Neural crest cell (in vitro differentiated cells): ENCODE results near the gene NPIPB6. TPM values are rescaled to one million over a fixed set of nuclear protein-coding genes. Genes with fewer than 3 reads are reported as not detected.

Experiments
- DNase-seq: peaks from one replicate; pipeline ENCODE4 v3.0.0; 2021; ENCODE audit warnings: low read depth, mixed read lengths, low spot score
- H3K27ac Mint-ChIP-seq: one replicate; pipeline ENCODE4 v1.8.0; 2021; ENCODE audit warnings: mild to moderate bottlenecking, mixed read lengths; ENCODE audit not compliant: unreplicated experiment
- H3K27me3 Mint-ChIP-seq: 2 replicates; pipeline ENCODE4 v1.8.0; 2021; ENCODE audit warnings: low read depth, mild to moderate bottlenecking, mixed read lengths
- H3K36me3 Mint-ChIP-seq: 2 replicates; pipeline ENCODE4 v1.8.0; 2021; ENCODE audit warnings: low read depth, mild to moderate bottlenecking, mixed read lengths
- H3K4me1 Mint-ChIP-seq: 2 replicates; pipeline ENCODE4 v1.8.0; 2021; ENCODE audit warnings: mixed read lengths
- H3K4me3 Mint-ChIP-seq: one replicate; pipeline ENCODE4 v1.8.0; 2021; ENCODE audit warnings: mild to moderate bottlenecking, mixed read lengths
- H3K9me3 Mint-ChIP-seq: 2 replicates; pipeline ENCODE4 v1.8.0; 2021; ENCODE audit warnings: mixed read lengths
- CTCF ChIP-seq: fragments of 200-600 bp; sonication (generic); conservative IDR thresholded peaks from 2 replicates; pipeline ENCODE4 v1.5.0; 2021; ENCODE audit warnings: antibody characterized with exemption, mild to moderate bottlenecking
- total RNA-seq: library from RNA; stranded (reverse); gene quantifications from 2 replicates; pipeline ENCODE4 v1.2.1, GENCODE V29; 2021

NPIPB6 gene
- total RNA-seq, 1 donor from 2014 or later, result 3.2 TPM

GRCh38 chr16:28309811-28310311 lies 53.4 kb downstream of the NPIPB6 start:
- Mint-ChIP-seq H3K36me3 (peaks cover 12% of the 10 kb centered on the region), H3K9me3 (no peaks in the 10 kb centered on the region), H3K4me1 (no peaks in the 10 kb centered on the region), H3K4me3 (no peak overlapping the region), H3K27ac (no peak overlapping the region), H3K27me3 (no peaks in the 10 kb centered on the region)
- no peak for TF ChIP-seq CTCF
- no peak for DNase-seq

- H3K4me3 Mint-ChIP-seq, result no peak overlapping the region
- H3K4me1 Mint-ChIP-seq, result no peaks in the 10 kb centered on the region
- peak overlapping the region; percentile 60 for H3K27ac Mint-ChIP-seq
- H3K27me3 Mint-ChIP-seq, result no peaks in the 10 kb centered on the region
- peaks cover 12% of the 10 kb centered on the region for H3K36me3 Mint-ChIP-seq
- no peak for TF ChIP-seq CTCF
- no peaks in the 10 kb centered on the region for H3K9me3 Mint-ChIP-seq
- no peak for DNase-seq
Measured at GRCh38 chr16:28308794-28309584, 54.3 kb downstream of the NPIPB6 start.

GRCh38 chr16:28307936-28308335 lies 55.4 kb downstream of the NPIPB6 start:
- no peak for DNase-seq
- no peaks in the 10 kb centered on the region for H3K27me3 Mint-ChIP-seq
- peaks cover 12% of the 10 kb centered on the region for H3K36me3 Mint-ChIP-seq
- no peak overlapping the region for H3K27ac Mint-ChIP-seq
- no peaks in the 10 kb centered on the region for H3K4me1 Mint-ChIP-seq
- no peak for TF ChIP-seq CTCF
- no peaks in the 10 kb centered on the region for H3K9me3 Mint-ChIP-seq
- H3K4me3 Mint-ChIP-seq, result no peak overlapping the region

GRCh38 chr16:28304214-28304613 lies 59.1 kb downstream of the NPIPB6 start:
- no peak overlapping the region for H3K27ac Mint-ChIP-seq
- H3K9me3 Mint-ChIP-seq, result no peaks in the 10 kb centered on the region
- peak overlapping the region; percentile 51 for H3K4me3 Mint-ChIP-seq
- peak; percentile 35 for DNase-seq
- H3K27me3 Mint-ChIP-seq, result no peaks in the 10 kb centered on the region
- peaks cover 10% of the 10 kb centered on the region for H3K36me3 Mint-ChIP-seq
- no peak for TF ChIP-seq CTCF
- no peaks in the 10 kb centered on the region for H3K4me1 Mint-ChIP-seq

GRCh38 chr16:28303132-28303531 lies 60.2 kb downstream of the NPIPB6 start:
- H3K4me3 Mint-ChIP-seq, result no peak overlapping the region
- H3K9me3 Mint-ChIP-seq, result no peaks in the 10 kb centered on the region
- no peak overlapping the region for H3K27ac Mint-ChIP-seq
- no peak for TF ChIP-seq CTCF
- DNase-seq, result no peak
- H3K36me3 Mint-ChIP-seq, result peaks cover 5% of the 10 kb centered on the region
- no peaks in the 10 kb centered on the region for H3K4me1 Mint-ChIP-seq
- no peaks in the 10 kb centered on the region for H3K27me3 Mint-ChIP-seq
